Endothelial cell of hepatic sinusoid (primary cell): Measurements from ENCODE around the gene CNOT1.
"Not testable (repeated sequence)": the region's sequence is repeated elsewhere in the genome, so short reads cannot be mapped to it uniquely, and the experiment has no call there.

Experiments used
- in situ Hi-C: cut with HindIII; loops from 2 replicates; pipeline ENCODE4 v1.10.0; 2017; ENCODE audit warnings: low sequenced_read_pairs

CNOT1 gene

GRCh38 chr16:58629733-58630640, at the start of gene CNOT1:
Gene CNOT1, minus strand, starts transcription at chr16:58629826. Its CDS starts 30,489 bp downstream, at chr16:58599337.
- in situ Hi-C loops: loop anchor here (5.0 kb wide), 1 partner anchor 78 kb away; no protein-coding TSS in a partner anchor

- in situ Hi-C loops: no loop called here
These were observed 49.1 kb upstream of the CNOT1 start for GRCh38 chr16:58678716-58679115.

GRCh38 chr16:58678269-58678668, 48.6 kb upstream of the CNOT1 start:
- in situ Hi-C loops: no loop called here

- in situ Hi-C loops: no loop called here
These were observed 41.4 kb upstream of the CNOT1 start for GRCh38 chr16:58670946-58671583.

GRCh38 chr16:58670177-58670576, 40.6 kb upstream of the CNOT1 start:
- in situ Hi-C loops: no loop called here

GRCh38 chr16:58665200-58665599, 35.6 kb upstream of the CNOT1 start:
- in situ Hi-C loops: no loop called here

GRCh38 chr16:58661199-58661830, 31.7 kb upstream of the CNOT1 start:
- in situ Hi-C loops: no loop called here

- in situ Hi-C loops: not testable (repeated sequence)
These were observed 30.3 kb upstream of the CNOT1 start for GRCh38 chr16:58659911-58660310.

GRCh38 chr16:58658796-58659211, 29.2 kb upstream of the CNOT1 start:
- in situ Hi-C loops: no loop called here

GRCh38 chr16:58656899-58657298, 27.3 kb upstream of the CNOT1 start:
- in situ Hi-C loops: no loop called here

- in situ Hi-C loops: no loop called here
These were observed 25.6 kb upstream of the CNOT1 start for GRCh38 chr16:58655215-58655596.

GRCh38 chr16:58654560-58655214, 25.1 kb upstream of the CNOT1 start:
- in situ Hi-C loops: no loop called here

GRCh38 chr16:58652741-58653140, 23.1 kb upstream of the CNOT1 start:
- in situ Hi-C loops: no loop called here

GRCh38 chr16:58651965-58652348, 22.3 kb upstream of the CNOT1 start:
- in situ Hi-C loops: no loop called here

GRCh38 chr16:58649707-58650106, 20.1 kb upstream of the CNOT1 start:
- in situ Hi-C loops: no loop called here

GRCh38 chr16:58647107-58647506, 17.5 kb upstream of the CNOT1 start:
- in situ Hi-C loops: no loop called here

- in situ Hi-C loops: no loop called here
These were observed 15.3 kb upstream of the CNOT1 start for GRCh38 chr16:58644765-58645487.

- in situ Hi-C loops: no loop called here
These were observed 14.5 kb upstream of the CNOT1 start for GRCh38 chr16:58644108-58644507.

- in situ Hi-C loops: no loop called here
These were observed 11.3 kb upstream of the CNOT1 start for GRCh38 chr16:58640949-58641348.

GRCh38 chr16:58639836-58640235, 10.2 kb upstream of the CNOT1 start:
- in situ Hi-C loops: no loop called here
